Measurements from ENCODE around the gene YJU2. TPM values are rescaled to one million over a fixed set of nuclear protein-coding genes. Genes with fewer than 3 reads are reported as not detected.

The YJU2 gene
- total and polyA plus RNA-seq, 2 of the 13 experiments (the other 11 are each of a cell fraction or from before 2014, with no cell fraction given) = 9.3 to 17.9 TPM

GRCh38 chr19:4310247-4311121, 63.6 kb downstream of the YJU2 start (continued):
- TF ChIP-seq CREBL2 (CRISPR knock-in tag; IDR thresholded peaks at IDR 0.05; ENCODE audit: borderline replicate concordance) = 0 out of 2 replicates have a peak, but pooled peaks have one; percentile 49
- TF ChIP-seq NFATC3 (CRISPR knock-in tag; IDR thresholded peaks at IDR 0.05) = peak; percentile 38; the same call in 1 of the 2 replicates
- TF ChIP-seq ZNF101 (CRISPR knock-in tag; IDR thresholded peaks at IDR 0.05; ENCODE audit: borderline replicate concordance, low read depth) = no peak
- TF ChIP-seq UBTF (CRISPR knock-in tag; IDR thresholded peaks at IDR 0.05) = peak; percentile 79
- TF ChIP-seq ZNF629 (CRISPR knock-in tag; conservative IDR thresholded peaks at IDR 0.05) = peak; percentile 42; the same call in 1 of the 2 replicates
- peak; percentile 57; the same call in 1 of the 2 replicates for TF ChIP-seq ZNF564 (CRISPR knock-in tag; IDR thresholded peaks at IDR 0.05)
- TF ChIP-seq ZNF646 (CRISPR knock-in tag; IDR thresholded peaks at IDR 0.05) = no peak
- TF ChIP-seq, protein P1, sequence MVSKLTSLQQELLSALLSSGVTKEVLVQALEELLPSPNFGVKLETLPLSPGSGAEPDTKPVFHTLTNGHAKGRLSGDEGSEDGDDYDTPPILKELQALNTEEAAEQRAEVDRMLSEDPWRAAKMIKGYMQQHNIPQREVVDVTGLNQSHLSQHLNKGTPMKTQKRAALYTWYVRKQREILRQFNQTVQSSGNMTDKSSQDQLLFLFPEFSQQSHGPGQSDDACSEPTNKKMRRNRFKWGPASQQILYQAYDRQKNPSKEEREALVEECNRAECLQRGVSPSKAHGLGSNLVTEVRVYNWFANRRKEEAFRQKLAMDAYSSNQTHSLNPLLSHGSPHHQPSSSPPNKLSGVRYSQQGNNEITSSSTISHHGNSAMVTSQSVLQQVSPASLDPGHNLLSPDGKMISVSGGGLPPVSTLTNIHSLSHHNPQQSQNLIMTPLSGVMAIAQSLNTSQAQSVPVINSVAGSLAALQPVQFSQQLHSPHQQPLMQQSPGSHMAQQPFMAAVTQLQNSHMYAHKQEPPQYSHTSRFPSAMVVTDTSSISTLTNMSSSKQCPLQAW (CRISPR knock-in tag; IDR thresholded peaks at IDR 0.05) = peak; percentile 86
- peak; percentile 75 for TF ChIP-seq BCL6 (CRISPR knock-in tag; IDR thresholded peaks at IDR 0.05)
- peak; percentile 66 for TF ChIP-seq ISL2 (CRISPR knock-in tag; IDR thresholded peaks at IDR 0.05)
